HG02938 (cell line): ENCODE results near the gene KPNA6.
A peak's percentile ranks its signal among the peaks of the same experiment; 100 is the strongest.

Source experiments
- ATAC-seq: cut with Tn5 transposase; IDR thresholded peaks from one replicate; pipeline ENCODE4 v1.9.1; 2021; ENCODE audit warnings: mild to moderate bottlenecking, moderate library complexity; ENCODE audit not compliant: unreplicated experiment

The KPNA6 gene

DNA sequence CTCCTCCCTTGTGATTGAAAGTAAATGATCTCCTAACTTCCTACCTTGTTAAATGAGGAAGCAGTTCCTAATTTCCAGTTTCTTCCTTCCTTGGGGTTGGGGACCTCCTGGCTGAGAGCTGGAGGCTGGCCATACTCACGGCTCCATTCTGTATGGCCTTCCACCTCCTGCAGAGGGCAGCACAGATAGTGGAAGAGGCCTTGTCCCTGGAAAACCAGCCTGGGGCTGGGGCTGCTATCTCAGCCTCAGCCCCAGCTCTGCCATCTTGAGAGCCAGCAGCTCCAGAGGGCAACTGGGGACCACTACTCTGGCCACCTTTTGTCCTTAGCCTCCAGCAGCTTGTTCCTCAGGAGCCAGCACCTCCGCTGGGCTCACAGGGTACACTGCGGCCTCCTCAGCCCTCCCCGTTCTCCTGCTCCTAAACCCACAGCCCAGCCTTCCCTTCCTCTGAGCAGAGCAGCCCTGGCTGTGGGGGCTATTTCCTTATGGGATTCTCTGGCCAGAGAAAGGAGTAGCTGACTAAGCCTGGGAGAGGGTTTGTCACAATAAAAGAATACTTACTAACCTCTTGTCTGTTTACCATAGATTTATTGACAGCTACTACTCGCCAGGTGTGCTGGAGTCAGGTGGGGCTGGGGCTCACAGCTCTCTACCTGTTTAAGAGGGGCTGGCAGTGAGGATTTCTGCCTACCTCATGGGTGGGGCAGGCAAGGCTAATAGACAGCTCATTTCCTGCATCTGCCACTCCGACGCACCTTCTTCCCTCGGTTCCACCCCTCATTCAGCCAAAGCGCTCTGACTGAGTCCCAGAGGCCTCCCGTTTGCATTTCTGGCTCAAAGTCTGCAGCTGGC lies 108.0 kb downstream of the KPNA6 start:
- no peak for ATAC-seq

DNA sequence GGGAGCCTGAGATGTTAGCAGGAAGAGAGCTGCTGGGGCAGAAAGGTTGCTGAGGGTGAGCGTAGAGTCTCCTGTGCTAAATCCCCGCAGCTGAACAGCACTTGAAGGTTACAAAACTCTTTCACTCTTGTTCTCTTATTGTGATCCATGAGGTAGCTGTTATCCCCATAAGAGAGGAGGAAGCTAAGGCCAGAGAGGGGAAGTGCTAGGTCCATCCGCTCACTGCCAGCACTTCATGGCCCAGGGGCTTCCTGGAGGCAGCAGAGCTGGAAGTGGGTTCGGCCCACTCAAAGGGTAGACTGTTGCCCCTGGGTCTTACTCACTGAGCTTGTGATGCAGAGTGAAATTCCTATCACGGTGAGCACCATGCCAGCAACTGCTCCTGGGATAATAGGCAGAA lies 108.7 kb downstream of the KPNA6 start:
- no peak for ATAC-seq

DNA sequence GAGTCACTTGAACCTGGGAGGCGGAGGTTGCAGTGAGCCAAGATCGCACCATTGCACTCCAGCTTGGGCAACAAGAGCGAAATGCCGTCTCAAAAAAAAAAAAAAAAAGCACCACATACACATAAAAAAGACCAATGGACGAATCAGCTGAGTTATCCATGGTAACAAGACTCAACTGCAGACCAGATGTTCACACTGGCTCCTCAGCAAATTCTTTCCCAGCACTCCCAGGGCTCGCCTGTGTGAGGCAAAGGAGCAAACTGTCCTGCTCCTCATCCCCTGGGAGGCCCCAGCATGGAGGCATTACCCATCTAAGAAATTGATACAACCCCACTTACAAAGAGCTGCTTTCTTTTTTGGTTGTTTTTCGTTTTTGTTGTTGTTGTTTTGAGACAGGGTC lies 111.2 kb downstream of the KPNA6 start:
- no peak for ATAC-seq

DNA sequence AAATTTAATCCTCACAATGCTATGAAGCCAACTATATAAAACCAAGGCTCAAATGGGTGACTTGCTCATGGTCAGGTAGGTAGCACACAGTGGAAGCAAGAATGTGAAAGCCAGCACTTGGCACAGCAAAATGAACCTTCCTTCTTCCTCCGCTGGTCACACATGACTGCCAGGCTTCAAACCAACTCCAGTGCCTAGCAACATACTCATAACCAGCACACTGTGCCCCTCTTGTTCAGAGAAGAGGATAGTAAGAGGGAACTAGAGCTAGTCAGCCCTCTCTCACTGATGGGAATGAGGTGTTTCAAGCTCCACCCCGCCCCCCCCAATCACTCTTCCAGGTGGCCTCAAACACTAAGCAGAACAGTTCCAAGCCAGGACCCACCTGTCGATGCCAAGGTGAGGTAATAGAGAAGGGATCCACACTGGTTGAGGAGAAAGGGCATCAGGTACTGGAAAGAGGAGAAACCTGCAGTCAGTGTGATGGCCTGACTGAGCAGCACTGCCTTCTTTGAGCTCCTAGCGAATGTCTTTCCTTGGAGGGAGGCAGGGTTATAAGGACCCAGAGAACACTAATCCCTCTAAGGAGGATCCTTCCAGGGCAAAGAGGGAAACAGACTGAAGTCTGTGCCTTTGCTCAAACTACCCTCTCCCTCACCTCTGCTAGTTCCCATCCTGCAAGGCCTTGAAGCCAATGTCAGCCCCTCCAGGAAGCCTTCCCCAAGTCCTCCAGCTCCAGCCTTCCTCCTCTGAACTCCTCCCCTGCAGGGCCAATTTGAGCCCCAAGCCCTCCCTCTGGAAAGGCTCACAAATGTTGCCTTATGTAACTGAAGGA lies 113.1 kb downstream of the KPNA6 start:
- no peak for ATAC-seq

DNA sequence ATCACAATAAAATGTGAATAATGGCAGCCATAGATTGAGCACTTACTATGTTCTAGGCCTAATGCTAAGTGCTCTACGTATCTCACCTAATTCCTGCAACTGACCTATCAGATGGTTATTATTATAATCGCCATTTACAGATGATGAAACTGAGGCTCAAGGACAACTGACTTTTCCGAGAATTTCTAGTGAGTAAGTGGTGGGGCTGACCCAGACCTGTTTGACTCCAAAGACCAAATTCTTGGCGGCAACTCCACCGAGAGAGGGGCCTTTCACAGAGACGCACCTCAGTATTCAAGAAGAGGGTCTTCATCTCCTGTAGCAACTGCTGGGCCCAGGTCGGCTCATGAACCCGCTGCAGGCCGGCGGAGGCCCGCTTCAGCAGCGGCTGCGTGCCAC lies 113.7 kb downstream of the KPNA6 start:
- ATAC-seq = no peak

GRCh38 chr1:32221980-32222755 lies 114.3 kb downstream of the KPNA6 start, which contains the start of the genes EIF3I and TMEM234:
Gene EIF3I (plus strand): TSS chr1:32222407. CDS start chr1:32222442, 35 bp downstream.
Gene TMEM234 (minus strand): TSS chr1:32222353. CDS start chr1:32222322, 31 bp downstream.
- ATAC-seq = peak; percentile 82

GRCh38 chr1:32223683-32224082 lies 115.8 kb downstream of the KPNA6 start:
- ATAC-seq = no peak

DNA sequence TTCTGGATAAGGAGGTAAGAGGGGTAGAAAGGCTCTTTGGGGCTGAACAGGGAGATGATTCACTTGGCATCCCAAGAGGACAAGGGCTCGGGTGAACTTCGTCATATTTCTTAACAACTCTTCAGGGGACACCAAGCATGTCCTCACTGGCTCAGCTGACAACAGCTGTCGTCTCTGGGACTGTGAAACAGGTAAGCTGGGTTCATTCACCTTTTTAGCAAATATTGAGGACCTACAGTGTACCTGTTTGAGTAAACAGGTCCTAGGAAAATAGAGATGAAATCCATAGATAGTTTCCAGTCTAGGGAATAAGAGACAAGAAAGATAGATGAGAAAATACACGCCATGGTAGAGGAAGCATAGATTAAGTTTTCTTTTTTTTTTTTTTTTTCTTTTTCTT lies 116.4 kb downstream of the KPNA6 start:
- ATAC-seq = no peak
